Neural cell (in vitro differentiated cells): Measurements from ENCODE around the gene SUGCT. TPM values are rescaled to one million over a fixed set of nuclear protein-coding genes. Genes with fewer than 3 reads are reported as not detected.

Experiments used
- H2AFZ ChIP-seq: fragments of 200-600, 300-800 bp; sonication (generic), shearing (Covaris generic); 2 replicates; pipeline ENCODE4 v1.6.0; 2014; ENCODE audit warnings: low read depth, mild to moderate bottlenecking, antibody characterized with exemption, low read length, moderate library complexity
- H3F3A ChIP-seq: fragments of 200-600 bp; shearing (Covaris generic); 2 replicates; pipeline ENCODE4 v1.6.1; 2016; ENCODE audit warnings: mild to moderate bottlenecking, moderate library complexity, mixed read lengths, antibody characterized with exemption, low read length; ENCODE audit not compliant: insufficient read depth, poor library complexity, severe bottlenecking
- H3K27ac ChIP-seq: fragments of 200-600, 300-800 bp; sonication (generic), shearing (Covaris generic); 2 replicates; pipeline ENCODE4 v1.5.1; 2014; ENCODE audit warnings: mild to moderate bottlenecking, low read length, moderate library complexity
- H3K27me3 ChIP-seq: fragments of 300-800, 200-600 bp; sonication (generic), shearing (Covaris generic); 2 replicates; pipeline ENCODE4 v1.6.0; 2014; ENCODE audit warnings: mild to moderate bottlenecking, low read depth, low read length, moderate library complexity; ENCODE audit not compliant: insufficient read depth
- H3K36me3 ChIP-seq: fragments of 300-800, 200-600 bp; sonication (generic), shearing (Covaris generic); 2 replicates; pipeline ENCODE4 v1.5.1; 2014; ENCODE audit warnings: mild to moderate bottlenecking, antibody characterized with exemption, low read length, moderate library complexity; ENCODE audit not compliant: insufficient read depth
- H3K4me2 ChIP-seq: fragments of 300-800, 200-600 bp; sonication (generic), shearing (Covaris generic); 2 replicates; pipeline ENCODE4 v1.6.0; 2014; ENCODE audit warnings: mild to moderate bottlenecking, low read length
- H3K4me3 ChIP-seq: fragments of 300-800, 200-600 bp; sonication (generic), shearing (Covaris generic); 2 replicates; pipeline ENCODE4 v1.5.1; 2014; ENCODE audit warnings: mild to moderate bottlenecking, low read length, moderate library complexity
- H3K79me2 ChIP-seq: fragments of 200-600 bp; shearing (Covaris generic); replicated peaks from 2 replicates; pipeline ENCODE4 v1.6.0; 2014; ENCODE audit warnings: mild to moderate bottlenecking, low read length, moderate library complexity; ENCODE audit not compliant: insufficient read depth
- H3K9ac ChIP-seq: fragments of 300-800, 200-600 bp; sonication (generic), shearing (Covaris generic); 2 replicates; pipeline ENCODE4 v1.6.1; 2016; ENCODE audit warnings: mild to moderate bottlenecking, low read length, mixed read lengths
- H3K9me2 ChIP-seq: fragments of 200-600 bp; shearing (Covaris generic); 2 replicates; pipeline ENCODE4 v1.6.1; 2016; ENCODE audit warnings: mild to moderate bottlenecking, low read length, mixed read lengths; ENCODE audit not compliant: insufficient read depth
- H3K9me3 ChIP-seq: fragments of 200-600, 300-800 bp; sonication (generic), shearing (Covaris generic); 2 replicates; pipeline ENCODE4 v1.6.1; 2016; ENCODE audit warnings: mild to moderate bottlenecking, mixed run types, low read length, moderate library complexity, mixed read lengths
- H4K20me1 ChIP-seq: fragments of 200-600 bp; shearing (Covaris generic); 2 replicates; pipeline ENCODE4 v1.6.1; 2016; ENCODE audit warnings: mild to moderate bottlenecking, mixed run types; ENCODE audit not compliant: insufficient read depth
- CTCF ChIP-seq: fragments of 450-650 bp; IDR thresholded peaks from 2 replicates; pipeline ENCODE4 v1.5.1; 2014; ENCODE audit warnings: antibody characterized with exemption, mild to moderate bottlenecking, moderate library complexity; ENCODE audit not compliant: poor library complexity, severe bottlenecking
- EP300 ChIP-seq: fragments of 450-650 bp; conservative IDR thresholded peaks from 2 replicates; pipeline ENCODE4 v1.6.1; 2014; ENCODE audit warnings: antibody characterized with exemption, mild to moderate bottlenecking, moderate library complexity; ENCODE audit not compliant: poor library complexity, severe bottlenecking
- EZH2 ChIP-seq: fragments of 200-600, 300-800 bp; shearing (Covaris generic), sonication (generic); IDR thresholded peaks from 2 replicates; pipeline ENCODE4 v1.6.1; 2014; ENCODE audit warnings: antibody characterized with exemption, low read length, borderline replicate concordance, mild to moderate bottlenecking; ENCODE audit not compliant: insufficient read depth, poor library complexity, severe bottlenecking
- MXI1 ChIP-seq: fragments of 450-650 bp; conservative IDR thresholded peaks from 2 replicates; pipeline ENCODE4 v1.6.1; 2014; ENCODE audit warnings: antibody characterized with exemption, mild to moderate bottlenecking; ENCODE audit not compliant: poor library complexity, severe bottlenecking
- POLR2AphosphoS5 ChIP-seq: IDR thresholded peaks from 2 replicates; pipeline ENCODE4 v1.6.1; 2012
- RAD21 ChIP-seq: fragments of 450-650 bp; conservative IDR thresholded peaks from 2 replicates; pipeline ENCODE4 v1.6.1; 2014; ENCODE audit warnings: antibody characterized with exemption, mild to moderate bottlenecking, moderate library complexity
- REST ChIP-seq: IDR thresholded peaks from 2 replicates; pipeline ENCODE4 v1.6.1; 2012; ENCODE audit warnings: borderline replicate concordance
- SMC3 ChIP-seq: fragments of 450-650 bp; conservative IDR thresholded peaks from 2 replicates; pipeline ENCODE4 v1.6.1; 2014; ENCODE audit warnings: antibody characterized with exemption, mild to moderate bottlenecking, moderate library complexity; ENCODE audit not compliant: poor library complexity
- TAF1 ChIP-seq: IDR thresholded peaks from 2 replicates; pipeline ENCODE4 v1.6.1; 2012; ENCODE audit warnings: low read depth
- polyA plus RNA-seq: library from polyadenylated mRNA; depleted of rRNA; stranded (reverse); fragments of >200 nt; gene quantifications from 2 replicates; pipeline ENCODE4 v1.2.3, GENCODE V29; 2014

The SUGCT gene
- polyA plus RNA-seq, 1 donor from 2014 or later: not detected

- Histone ChIP-seq H3K9ac (no peak overlapping the region), H4K20me1 (no peaks in the 10 kb centered on the region), H3K36me3 (no peaks in the 10 kb centered on the region), H3K4me2 (no peak overlapping the region), H3K4me3 (no peak overlapping the region), H2AFZ (no peak overlapping the region), H3K79me2 (no peaks in the 10 kb centered on the region), H3K9me2 (no peaks in the 10 kb centered on the region), H3F3A (no peaks in the 10 kb centered on the region), H3K9me3 (no peaks in the 10 kb centered on the region), H3K27me3 (no peaks in the 10 kb centered on the region), H3K27ac (no peak overlapping the region)
- no peak for TF ChIP-seq SMC3
- no peak for TF ChIP-seq CTCF
- no peak for TF ChIP-seq RAD21
- TF ChIP-seq EZH2: no peak
- no peak for TF ChIP-seq MXI1
- no peak for TF ChIP-seq REST
- TF ChIP-seq EP300: no peak
- TF ChIP-seq POLR2AphosphoS5: no peak
- TF ChIP-seq TAF1: no peak
Measured at GRCh38 chr7:40175725-40176510, 41.1 kb downstream of the SUGCT start.

GRCh38 chr7:40177071-40177470 is 42.3 kb downstream of the SUGCT start:
- H3K36me3 ChIP-seq: no peaks in the 10 kb centered on the region
- no peak overlapping the region for H3K4me3 ChIP-seq
- no peaks in the 10 kb centered on the region for H4K20me1 ChIP-seq
- no peak overlapping the region for H3K4me2 ChIP-seq
- no peaks in the 10 kb centered on the region for H3K9me3 ChIP-seq
- no peaks in the 10 kb centered on the region for H3F3A ChIP-seq
- no peak overlapping the region for H2AFZ ChIP-seq
- TF ChIP-seq REST: no peak
- TF ChIP-seq CTCF: no peak
- no peak for TF ChIP-seq RAD21
- TF ChIP-seq TAF1: no peak
- no peak for TF ChIP-seq MXI1
- no peak overlapping the region for H3K9ac ChIP-seq
- no peaks in the 10 kb centered on the region for H3K27me3 ChIP-seq
- no peaks in the 10 kb centered on the region for H3K9me2 ChIP-seq
- H3K27ac ChIP-seq: no peak overlapping the region
- no peaks in the 10 kb centered on the region for H3K79me2 ChIP-seq
